ENCODE data around the gene RAB17.

Gene RAB17

GRCh38 chr2:237565974-237566373, 24.6 kb downstream of the RAB17 start:
- H3K4me1 Mint-ChIP-seq, result peaks cover 5% of the 10 kb centered on the region
- no peak for TF ChIP-seq CTCF (IDR thresholded peaks at IDR 0.05)
- H3K27ac Mint-ChIP-seq, result no peak overlapping the region
- H3K4me3 Mint-ChIP-seq, result no peak overlapping the region
- no peak for DNase-seq
- H3K36me3 Mint-ChIP-seq (ENCODE audit: low read depth), result no peaks in the 10 kb centered on the region
- H3K27me3 Mint-ChIP-seq (ENCODE audit: low read depth, poor library complexity), result peaks cover 29% of the 10 kb centered on the region
- H3K9me3 Mint-ChIP-seq, result no peaks in the 10 kb centered on the region

- H3K4me3 Mint-ChIP-seq, result no peak overlapping the region
- H3K9me3 Mint-ChIP-seq, result no peaks in the 10 kb centered on the region
- DNase-seq, result no peak
- TF ChIP-seq CTCF (IDR thresholded peaks at IDR 0.05), result no peak
- H3K4me1 Mint-ChIP-seq, result peaks cover 10% of the 10 kb centered on the region
- H3K27me3 Mint-ChIP-seq (ENCODE audit: low read depth, poor library complexity), result peaks cover 35% of the 10 kb centered on the region
- H3K27ac Mint-ChIP-seq, result no peak overlapping the region
- no peaks in the 10 kb centered on the region for H3K36me3 Mint-ChIP-seq (ENCODE audit: low read depth)
Observed at GRCh38 chr2:237564526-237565131, 25.9 kb downstream of the RAB17 start.

- Mint-ChIP-seq H3K9me3 (no peaks in the 10 kb centered on the region), H3K36me3 (ENCODE audit: low read depth) (no peaks in the 10 kb centered on the region), H3K27me3 (ENCODE audit: low read depth, poor library complexity) (peaks cover 41% of the 10 kb centered on the region), H3K4me1 (peaks cover 12% of the 10 kb centered on the region), H3K4me3 (no peak overlapping the region), H3K27ac (no peak overlapping the region)
- TF ChIP-seq CTCF (IDR thresholded peaks at IDR 0.05), result no peak
- peak; percentile 79 for DNase-seq
Observed at GRCh38 chr2:237563816-237564215, 26.7 kb downstream of the RAB17 start.

GRCh38 chr2:237561221-237561620, 29.3 kb downstream of the RAB17 start:
- no peak for DNase-seq
- Mint-ChIP-seq H3K4me1 (peaks cover 12% of the 10 kb centered on the region), H3K4me3 (no peak overlapping the region), H3K36me3 (ENCODE audit: low read depth) (no peaks in the 10 kb centered on the region), H3K27me3 (ENCODE audit: low read depth, poor library complexity) (peaks cover 41% of the 10 kb centered on the region), H3K9me3 (peaks cover 5% of the 10 kb centered on the region), H3K27ac (no peak overlapping the region)
- TF ChIP-seq CTCF (IDR thresholded peaks at IDR 0.05), result no peak

GRCh38 chr2:237558961-237559641, 31.4 kb downstream of the RAB17 start:
- H3K4me3 Mint-ChIP-seq, result no peak overlapping the region
- peaks cover 44% of the 10 kb centered on the region for H3K27me3 Mint-ChIP-seq (ENCODE audit: low read depth, poor library complexity)
- H3K4me1 Mint-ChIP-seq, result peaks cover 12% of the 10 kb centered on the region
- no peak for TF ChIP-seq CTCF (IDR thresholded peaks at IDR 0.05)
- H3K36me3 Mint-ChIP-seq (ENCODE audit: low read depth), result no peaks in the 10 kb centered on the region
- no peak overlapping the region for H3K27ac Mint-ChIP-seq
- no peak for DNase-seq
- H3K9me3 Mint-ChIP-seq, result peaks cover 25% of the 10 kb centered on the region

- Mint-ChIP-seq H3K27me3 (ENCODE audit: low read depth, poor library complexity) (peaks cover 34% of the 10 kb centered on the region), H3K27ac (no peak overlapping the region), H3K36me3 (ENCODE audit: low read depth) (no peaks in the 10 kb centered on the region), H3K4me1 (peaks cover 7% of the 10 kb centered on the region), H3K9me3 (peaks cover 39% of the 10 kb centered on the region), H3K4me3 (no peak overlapping the region)
- DNase-seq, result no peak
- no peak for TF ChIP-seq CTCF (IDR thresholded peaks at IDR 0.05)
Observed at GRCh38 chr2:237557633-237558015, 32.9 kb downstream of the RAB17 start.

Data from nephron progenitor cell (in vitro differentiated cells).